CD14-positive monocyte (primary cell): ENCODE data around the gene PDE4D. TPM values are rescaled to one million over a fixed set of nuclear protein-coding genes. Genes with fewer than 3 reads are reported as not detected.

Experiments
- DNase-seq, 3 donors: peaks; one replicate each; pipeline ENCODE4 v3.0.0-alpha.2; 2011 to 2022
- H2AFZ ChIP-seq: 2 replicates; pipeline ENCODE4 v1.6.0; 2012; ENCODE audit warnings: mild to moderate bottlenecking, low read depth, low read length, inconsistent platforms; ENCODE audit not compliant: insufficient read depth, poor library complexity, severe bottlenecking
- H3K27ac ChIP-seq, 2 donors: 1 replicate in 1 of 2; 2 replicates in 1 of 2; pipeline ENCODE4 v1.5.1; 2012 to 2013; ENCODE audit warnings: low read length in 2 of 2, control low read depth in 1 of 2, inconsistent platforms in 1 of 2, low read depth in 1 of 2, mild to moderate bottlenecking in 1 of 2
- H3K27me3 ChIP-seq, 2 donors: one replicate each; pipeline versions ENCODE4 v1.6.0 to v1.6.1; 2011 to 2013; ENCODE audit warnings: low read length in 2 of 2; ENCODE audit not compliant: control insufficient read depth in 2 of 2, insufficient read depth in 2 of 2
- H3K36me3 ChIP-seq, 2 donors: replicated peaks in 1 of 2; 1 replicate in 1 of 2; 2 replicates in 1 of 2; pipeline versions ENCODE4 v1.5.1 to v1.6.1; 2012 to 2013; ENCODE audit warnings: low read length in 2 of 2, control low read depth in 1 of 2, inconsistent platforms in 1 of 2, mild to moderate bottlenecking in 1 of 2; ENCODE audit not compliant: insufficient read depth in 2 of 2, control insufficient read depth in 1 of 2
- H3K4me1 ChIP-seq, 2 donors: 1 replicate in 1 of 2; 2 replicates in 1 of 2; pipeline versions ENCODE4 v1.5.1 to v1.6.1; 2012 to 2013; ENCODE audit warnings: low read length in 2 of 2, control low read depth in 1 of 2, inconsistent platforms in 1 of 2, mild to moderate bottlenecking in 1 of 2, moderate library complexity in 1 of 2; ENCODE audit not compliant: insufficient read depth in 2 of 2, control insufficient read depth in 1 of 2
- H3K4me2 ChIP-seq: replicated peaks from 2 replicates; pipeline ENCODE3; 2012; ENCODE audit warnings: low read length, moderate library complexity, mild to moderate bottlenecking; ENCODE audit not compliant: poor library complexity, severe bottlenecking; ENCODE audit errors: extremely low read depth
- H3K4me3 ChIP-seq, 3 experiments: fragments of 200-600 bp in 1 of 3; sonication (generic) in 1 of 3; replicated peaks in 1 of 3; 1 replicate in 2 of 3; 2 replicates in 1 of 3; pipeline ENCODE4 v1.5.1; 2011 to 2013; ENCODE audit warnings: low read length in 3 of 3, mild to moderate bottlenecking in 3 of 3, control low read depth in 2 of 3, low read depth in 2 of 3, inconsistent platforms in 1 of 3, moderate library complexity in 1 of 3
- H3K79me2 ChIP-seq: 2 replicates; pipeline ENCODE4 v1.6.0; 2012; ENCODE audit warnings: mild to moderate bottlenecking, control low read depth, inconsistent platforms, low read length, moderate library complexity; ENCODE audit not compliant: insufficient read depth
- H3K9ac ChIP-seq: 2 replicates; pipeline ENCODE4 v1.6.0; 2017; ENCODE audit warnings: low read length, mild to moderate bottlenecking; ENCODE audit not compliant: insufficient read depth, poor library complexity, severe bottlenecking
- H3K9me3 ChIP-seq, 2 donors: replicated peaks in 1 of 2; 1 replicate in 1 of 2; 2 replicates in 1 of 2; pipeline versions ENCODE4 v1.5.1 to v1.6.1; 2012 to 2013; ENCODE audit warnings: low read length in 2 of 2, control low read depth in 1 of 2; ENCODE audit not compliant: control insufficient read depth in 1 of 2, insufficient read depth in 1 of 2
- H4K20me1 ChIP-seq: 2 replicates; pipeline ENCODE4 v1.6.0; 2012; ENCODE audit warnings: mild to moderate bottlenecking, low read length, control low read depth, moderate library complexity; ENCODE audit not compliant: insufficient read depth
- H3K27ac Mint-ChIP-seq, 7 donors: one replicate each; pipeline ENCODE4 v1.8.0; 2020; ENCODE audit warnings: mild to moderate bottlenecking in 7 of 7, mixed read lengths in 7 of 7, moderate library complexity in 6 of 7, inconsistent platforms in 2 of 7
- H3K27me3 Mint-ChIP-seq, 3 donors: one replicate each; pipeline ENCODE4 v1.8.0; 2021 to 2022; ENCODE audit warnings: low read depth in 3 of 3, mild to moderate bottlenecking in 3 of 3, mixed read lengths in 3 of 3, moderate library complexity in 3 of 3, inconsistent platforms in 1 of 3
- H3K36me3 Mint-ChIP-seq, 2 donors: one replicate each; pipeline ENCODE4 v1.8.0; 2020; ENCODE audit warnings: mixed read lengths in 2 of 2, inconsistent platforms in 1 of 2, mild to moderate bottlenecking in 1 of 2
- H3K4me1 Mint-ChIP-seq: one replicate; pipeline ENCODE4 v1.8.0; 2020; ENCODE audit warnings: mild to moderate bottlenecking, mixed read lengths
- H3K4me3 Mint-ChIP-seq, 2 donors: one replicate each; pipeline ENCODE4 v1.8.0; 2020; ENCODE audit warnings: mild to moderate bottlenecking in 2 of 2, mixed read lengths in 2 of 2, moderate library complexity in 1 of 2
- H3K9me3 Mint-ChIP-seq, 7 donors: one replicate each; pipeline ENCODE4 v1.8.0; 2020 to 2022; ENCODE audit warnings: mixed read lengths in 7 of 7, mild to moderate bottlenecking in 6 of 7, moderate library complexity in 6 of 7, inconsistent platforms in 2 of 7
- WGBS: methylation state at CpG from one replicate; pipeline ENCODE4 v1.1.5; 2013; ENCODE audit warnings: missing lambda C conversion rate; ENCODE audit not compliant: insufficient coverage; 5-methylcytosine and 5-hydroxymethylcytosine counted together
- intact Hi-C, 2 donors: fragments of 100-400 bp; cut with micrococcal nuclease; formaldehyde crosslinking; loops; one replicate each; pipeline versions ENCODE4 v1.15.0 to v1.15.1; 2023
- polyA plus RNA-seq, 3 donors: library from polyadenylated mRNA; depleted of rRNA in 1 of 3; unstranded in 2 of 3; stranded (reverse) in 1 of 3; fragments of 300-500 nt in 2 of 3; fragments of >200 nt in 1 of 3; fragmentation: Illumina TruSeq in 2 of 3; gene quantifications; 1 replicate in 2 of 3; 2 replicates in 1 of 3; pipeline ENCODE4 v1.2.3, GENCODE V29; 2012 to 2021
- TF ChIP-seq, protein P1 (sequence below): fragments of 200-600 bp; IDR thresholded peaks from one replicate; pipeline ENCODE4 v1.8.0; 2022; ENCODE audit warnings: antibody characterized with exemption, mild to moderate bottlenecking

Gene PDE4D
- polyA plus RNA-seq, 3 donors: 1.9 to 3.4 (median 2.8) TPM

DNA sequence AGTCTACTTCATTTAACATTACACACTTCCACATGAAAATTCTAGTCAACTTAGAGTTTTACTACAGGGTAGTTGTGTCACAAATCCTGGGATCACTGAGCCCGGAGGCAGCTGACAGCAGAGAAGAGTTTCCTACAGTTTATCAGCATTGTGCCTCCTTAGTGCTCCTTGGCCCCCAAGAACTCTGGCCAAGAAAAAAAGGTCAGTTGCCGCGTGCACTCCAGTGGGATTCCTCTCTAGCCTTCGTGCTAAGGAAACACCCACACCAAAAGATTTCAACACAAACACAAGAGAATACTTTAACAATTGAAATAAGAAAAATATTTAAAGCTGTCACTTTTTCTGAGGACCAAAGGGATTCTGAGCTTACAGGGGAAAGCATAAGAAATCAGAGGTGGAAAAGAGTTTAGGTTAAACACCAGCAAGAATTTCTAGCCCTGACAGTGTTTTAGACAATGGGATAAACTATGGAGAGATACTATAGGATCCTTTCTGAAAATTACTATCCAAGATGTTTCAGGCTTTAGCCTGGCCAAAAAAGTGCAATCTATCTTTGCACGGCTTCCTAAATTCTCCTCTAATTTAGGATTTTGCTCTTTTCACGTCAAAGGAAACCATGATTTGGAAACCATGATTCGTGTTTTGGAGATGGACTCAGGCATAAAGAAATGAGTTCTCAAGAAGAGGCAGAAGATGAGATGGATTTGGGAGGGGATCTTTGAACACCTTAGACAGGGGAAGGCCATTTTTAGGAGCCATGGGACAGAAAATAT lies 703.9 kb downstream of the PDE4D start:
- Histone ChIP-seq H3K9ac (no peak overlapping the region), H3K4me2 (no peak overlapping the region), H3K27ac (no peak overlapping the region), H3K4me3 (no peak overlapping the region), H3K36me3 (no peaks in the 10 kb centered on the region), H4K20me1 (no peaks in the 10 kb centered on the region), H3K4me1 (peaks cover 0 to 3% of the 10 kb centered on the region in 2 donors), H3K9me3 (no peaks in the 10 kb centered on the region), H3K27me3 (peaks cover 0 to 3% of the 10 kb centered on the region in 2 donors), H2AFZ (no peak overlapping the region), H3K79me2 (no peaks in the 10 kb centered on the region)
- intact Hi-C loops: loop anchor here in 1 of 2 donors (5.0 kb wide), 1 partner anchor 183 kb away; no protein-coding TSS in a partner anchor
- no peak overlapping the region for H3K27ac Mint-ChIP-seq
- H3K36me3 Mint-ChIP-seq: peaks cover 0 to 2% of the 10 kb centered on the region in 2 donors
- 100% methylated on average over 2 of the region's 7 CpGs for WGBS
- H3K4me3 Mint-ChIP-seq: no peak overlapping the region
- H3K9me3 Mint-ChIP-seq: no peaks in the 10 kb centered on the region
- H3K27me3 Mint-ChIP-seq: peaks cover 0 to 6% (median 3%) of the 10 kb centered on the region in 3 donors
- no peak for DNase-seq
- TF ChIP-seq, protein P1, sequence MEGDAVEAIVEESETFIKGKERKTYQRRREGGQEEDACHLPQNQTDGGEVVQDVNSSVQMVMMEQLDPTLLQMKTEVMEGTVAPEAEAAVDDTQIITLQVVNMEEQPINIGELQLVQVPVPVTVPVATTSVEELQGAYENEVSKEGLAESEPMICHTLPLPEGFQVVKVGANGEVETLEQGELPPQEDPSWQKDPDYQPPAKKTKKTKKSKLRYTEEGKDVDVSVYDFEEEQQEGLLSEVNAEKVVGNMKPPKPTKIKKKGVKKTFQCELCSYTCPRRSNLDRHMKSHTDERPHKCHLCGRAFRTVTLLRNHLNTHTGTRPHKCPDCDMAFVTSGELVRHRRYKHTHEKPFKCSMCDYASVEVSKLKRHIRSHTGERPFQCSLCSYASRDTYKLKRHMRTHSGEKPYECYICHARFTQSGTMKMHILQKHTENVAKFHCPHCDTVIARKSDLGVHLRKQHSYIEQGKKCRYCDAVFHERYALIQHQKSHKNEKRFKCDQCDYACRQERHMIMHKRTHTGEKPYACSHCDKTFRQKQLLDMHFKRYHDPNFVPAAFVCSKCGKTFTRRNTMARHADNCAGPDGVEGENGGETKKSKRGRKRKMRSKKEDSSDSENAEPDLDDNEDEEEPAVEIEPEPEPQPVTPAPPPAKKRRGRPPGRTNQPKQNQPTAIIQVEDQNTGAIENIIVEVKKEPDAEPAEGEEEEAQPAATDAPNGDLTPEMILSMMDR: no peak
- peaks cover 7% of the 10 kb centered on the region for H3K4me1 Mint-ChIP-seq

DNA sequence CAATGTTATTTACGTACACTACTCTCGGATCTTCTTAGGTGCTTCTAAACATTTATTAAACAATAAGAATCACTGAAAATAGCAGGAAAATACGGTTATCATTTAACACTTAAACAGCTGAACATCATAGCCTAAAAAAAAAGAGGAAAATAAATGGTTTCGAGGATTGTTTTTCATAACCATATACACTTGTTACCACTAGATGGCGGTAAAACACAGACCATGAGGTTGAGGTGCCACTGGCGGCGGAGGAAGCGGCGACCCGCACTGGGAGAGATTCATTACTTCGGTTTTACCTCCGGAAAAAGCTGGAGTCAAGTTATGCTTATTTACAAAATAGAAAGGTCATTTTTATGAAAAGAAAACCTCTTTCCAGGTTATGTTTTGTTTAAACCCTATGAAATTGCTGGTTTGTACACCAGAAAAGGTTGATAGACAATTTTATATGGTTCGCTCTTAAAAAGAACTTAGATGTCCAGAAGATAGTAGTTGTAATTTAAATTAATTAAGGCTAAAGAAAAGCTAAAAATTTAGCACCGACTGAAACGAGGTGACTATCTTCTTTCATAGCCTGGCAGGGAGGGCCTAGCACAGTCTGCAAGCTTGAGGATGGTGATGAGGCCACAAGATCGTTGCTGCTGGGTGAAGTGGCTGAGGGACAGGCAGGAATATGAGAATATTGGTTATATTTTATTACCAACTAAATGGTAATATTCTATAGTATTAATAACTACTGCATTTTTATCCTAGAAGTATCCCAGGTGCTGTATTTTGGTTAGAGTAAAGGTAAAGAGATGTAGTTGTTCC lies 704.9 kb downstream of the PDE4D start:
- H4K20me1 ChIP-seq: no peaks in the 10 kb centered on the region
- H3K79me2 ChIP-seq: no peaks in the 10 kb centered on the region
- Mint-ChIP-seq H3K9me3 (no peaks in the 10 kb centered on the region), H3K27me3 (peaks cover 0 to 6% (median 3%) of the 10 kb centered on the region in 3 donors), H3K36me3 (peaks cover 0 to 2% of the 10 kb centered on the region in 2 donors), H3K4me3 (peak overlapping the region in 1 of 2 donors; percentile 22), H3K4me1 (peaks cover 6% of the 10 kb centered on the region), H3K27ac (no peak overlapping the region)
- H3K9me3 ChIP-seq: no peaks in the 10 kb centered on the region
- WGBS: 0% methylated on average over 2 of the region's 16 CpGs
- DNase-seq: peak; percentile 37 to 71 (median 67)
- H3K36me3 ChIP-seq: no peaks in the 10 kb centered on the region
- peaks cover 0 to 3% of the 10 kb centered on the region in 2 donors for H3K4me1 ChIP-seq
- intact Hi-C loops: loop anchor here in 1 of 2 donors (5.0 kb wide), 1 partner anchor 184 kb away; no protein-coding TSS in a partner anchor
- peak overlapping the region; percentile 14 for H3K4me2 ChIP-seq
- H2AFZ ChIP-seq: peak overlapping the region; percentile 37
- no peak overlapping the region for H3K9ac ChIP-seq
- H3K4me3 ChIP-seq: peak overlapping the region in 1 of 3 experiments; percentile 13
- TF ChIP-seq, protein P1: peak; percentile 85
- H3K27me3 ChIP-seq: peaks cover 0 to 3% of the 10 kb centered on the region in 2 donors
- H3K27ac ChIP-seq: no peak overlapping the region
